B cell (primary cell): ENCODE measurements around the gene SNX22.

Experiments
- EZH2 ChIP-seq: IDR thresholded peaks from 2 replicates; pipeline ENCODE4 v1.6.1; 2012; ENCODE audit warnings: borderline replicate concordance, low read depth, mild to moderate bottlenecking, moderate library complexity, low read length; ENCODE audit not compliant: insufficient read depth, poor library complexity, severe bottlenecking
- TF ChIP-seq, protein P1 (sequence below): fragments of 200-600 bp; IDR thresholded peaks from one replicate; pipeline ENCODE4 v1.8.0; 2022; ENCODE audit warnings: antibody characterized with exemption, mild to moderate bottlenecking

DNA sequence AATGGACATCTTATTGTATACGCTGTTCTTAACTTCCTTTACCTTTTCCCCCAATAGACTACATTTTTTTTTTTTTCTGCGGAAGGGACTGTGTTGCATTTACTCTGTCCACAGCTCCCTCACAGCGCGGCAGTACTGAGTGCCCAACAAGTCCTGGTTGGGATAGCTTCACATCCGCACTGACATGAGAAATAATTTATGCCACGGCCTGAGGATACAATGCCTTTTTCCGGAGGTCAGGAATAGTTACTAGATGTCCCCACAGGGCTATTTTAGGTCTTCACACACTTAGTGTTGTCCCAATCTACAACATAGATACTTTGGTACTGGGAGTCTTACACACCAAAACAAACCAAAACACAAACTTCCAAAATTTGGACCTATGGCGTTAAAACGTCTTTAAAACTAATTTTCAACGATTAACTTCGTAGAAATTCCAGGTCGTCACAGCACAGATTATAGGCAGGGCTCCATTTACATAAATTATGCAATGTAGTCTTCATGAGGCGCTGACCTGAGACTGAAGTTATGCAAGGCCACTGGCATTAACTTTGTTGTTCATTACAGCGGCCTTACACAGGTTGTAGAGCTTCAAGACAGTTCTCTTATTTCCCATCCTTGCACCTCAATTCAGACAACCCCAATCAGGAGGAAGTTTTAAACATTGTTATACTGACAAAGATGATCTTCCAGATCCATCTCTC lies 12.3 kb downstream of the SNX22 start:
- no peak for TF ChIP-seq EZH2
- TF ChIP-seq, protein P1, sequence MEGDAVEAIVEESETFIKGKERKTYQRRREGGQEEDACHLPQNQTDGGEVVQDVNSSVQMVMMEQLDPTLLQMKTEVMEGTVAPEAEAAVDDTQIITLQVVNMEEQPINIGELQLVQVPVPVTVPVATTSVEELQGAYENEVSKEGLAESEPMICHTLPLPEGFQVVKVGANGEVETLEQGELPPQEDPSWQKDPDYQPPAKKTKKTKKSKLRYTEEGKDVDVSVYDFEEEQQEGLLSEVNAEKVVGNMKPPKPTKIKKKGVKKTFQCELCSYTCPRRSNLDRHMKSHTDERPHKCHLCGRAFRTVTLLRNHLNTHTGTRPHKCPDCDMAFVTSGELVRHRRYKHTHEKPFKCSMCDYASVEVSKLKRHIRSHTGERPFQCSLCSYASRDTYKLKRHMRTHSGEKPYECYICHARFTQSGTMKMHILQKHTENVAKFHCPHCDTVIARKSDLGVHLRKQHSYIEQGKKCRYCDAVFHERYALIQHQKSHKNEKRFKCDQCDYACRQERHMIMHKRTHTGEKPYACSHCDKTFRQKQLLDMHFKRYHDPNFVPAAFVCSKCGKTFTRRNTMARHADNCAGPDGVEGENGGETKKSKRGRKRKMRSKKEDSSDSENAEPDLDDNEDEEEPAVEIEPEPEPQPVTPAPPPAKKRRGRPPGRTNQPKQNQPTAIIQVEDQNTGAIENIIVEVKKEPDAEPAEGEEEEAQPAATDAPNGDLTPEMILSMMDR = no peak
